DND-41 (cell line): Measurements from ENCODE around the gene CCDC142.

Experiments
- ATAC-seq: fragments of 200-7000 bp; cut with Tn5 transposase; 3 replicates; pipeline ENCODE4 v1.9.1; 2021; ENCODE audit warnings: low read depth; ENCODE audit not compliant: insufficient read depth
- DNase-seq: peaks from one replicate; pipeline ENCODE4 v3.0.0-alpha.2; 2020
- H2AFZ ChIP-seq: 2 replicates; pipeline ENCODE4 v1.6.0; 2012; ENCODE audit warnings: low read depth, low read length
- H3K27ac ChIP-seq: 2 replicates; pipeline ENCODE4 v1.5.1; 2012; ENCODE audit warnings: low read length, inconsistent platforms
- H3K27me3 ChIP-seq: fragments of 200-600 bp; sonication (generic); 2 replicates; pipeline ENCODE4 v1.6.0; 2012; ENCODE audit warnings: low read length, mild to moderate bottlenecking, inconsistent platforms; ENCODE audit not compliant: insufficient read depth, poor library complexity
- H3K36me3 ChIP-seq: 2 replicates; pipeline ENCODE4 v1.5.1; 2012; ENCODE audit warnings: low read length, inconsistent platforms; ENCODE audit not compliant: insufficient read depth
- H3K4me1 ChIP-seq: 2 replicates; pipeline ENCODE4 v1.5.1; 2012; ENCODE audit warnings: mild to moderate bottlenecking, low read length; ENCODE audit not compliant: insufficient read depth
- H3K4me2 ChIP-seq: 2 replicates; pipeline ENCODE4 v1.6.0; 2012; ENCODE audit warnings: mild to moderate bottlenecking, moderate library complexity, low read length, inconsistent platforms; ENCODE audit not compliant: insufficient read depth
- H3K4me3 ChIP-seq, 2 experiments: fragments of 200-600 bp in 1 of 2; shearing (Covaris generic) in 1 of 2; 2 replicates each; pipeline ENCODE4 v1.5.1; 2012 to 2016; ENCODE audit warnings: inconsistent platforms in 2 of 2, low read length in 2 of 2, mild to moderate bottlenecking in 2 of 2, low read depth in 1 of 2, moderate library complexity in 1 of 2
- H3K79me2 ChIP-seq: 2 replicates; pipeline ENCODE4 v1.6.0; 2012; ENCODE audit warnings: low read length, inconsistent platforms; ENCODE audit not compliant: insufficient read depth
- H3K9ac ChIP-seq: 2 replicates; pipeline ENCODE4 v1.6.0; 2012; ENCODE audit warnings: low read depth, mild to moderate bottlenecking, inconsistent platforms, low read length, moderate library complexity
- H3K9me3 ChIP-seq: 2 replicates; pipeline ENCODE4 v1.5.1; 2012; ENCODE audit warnings: low read length, moderate library complexity, mild to moderate bottlenecking, inconsistent platforms; ENCODE audit not compliant: insufficient read depth, severe bottlenecking
- H4K20me1 ChIP-seq: 2 replicates; pipeline ENCODE4 v1.6.0; 2012; ENCODE audit warnings: low read length; ENCODE audit not compliant: insufficient read depth
- EZH2 ChIP-seq: IDR thresholded peaks from 3 replicates; pipeline ENCODE4 v1.6.1; 2012; ENCODE audit warnings: borderline replicate concordance, low read depth, mild to moderate bottlenecking, moderate library complexity, low read length, inconsistent platforms; ENCODE audit not compliant: severe bottlenecking
- TF ChIP-seq, protein P1 (sequence below): IDR thresholded peaks from 2 replicates; pipeline ENCODE4 v1.5.1; 2012; ENCODE audit warnings: borderline replicate concordance, low read length, moderate library complexity, mild to moderate bottlenecking; ENCODE audit not compliant: poor library complexity, severe bottlenecking; ENCODE audit errors: extremely low read depth

Gene CCDC142

GRCh38 chr2:74514368-74515270 lies 31.8 kb upstream of the CCDC142 start, which contains the start of gene TLX2:
Gene TLX2 (plus strand): TSS chr2:74514450. CDS start chr2:74514807, 357 bp downstream.
- H3K9ac ChIP-seq = no peak within 1 kb of the TSS
- no peaks in the 10 kb centered on the region for H3K79me2 ChIP-seq
- TF ChIP-seq, protein P1, sequence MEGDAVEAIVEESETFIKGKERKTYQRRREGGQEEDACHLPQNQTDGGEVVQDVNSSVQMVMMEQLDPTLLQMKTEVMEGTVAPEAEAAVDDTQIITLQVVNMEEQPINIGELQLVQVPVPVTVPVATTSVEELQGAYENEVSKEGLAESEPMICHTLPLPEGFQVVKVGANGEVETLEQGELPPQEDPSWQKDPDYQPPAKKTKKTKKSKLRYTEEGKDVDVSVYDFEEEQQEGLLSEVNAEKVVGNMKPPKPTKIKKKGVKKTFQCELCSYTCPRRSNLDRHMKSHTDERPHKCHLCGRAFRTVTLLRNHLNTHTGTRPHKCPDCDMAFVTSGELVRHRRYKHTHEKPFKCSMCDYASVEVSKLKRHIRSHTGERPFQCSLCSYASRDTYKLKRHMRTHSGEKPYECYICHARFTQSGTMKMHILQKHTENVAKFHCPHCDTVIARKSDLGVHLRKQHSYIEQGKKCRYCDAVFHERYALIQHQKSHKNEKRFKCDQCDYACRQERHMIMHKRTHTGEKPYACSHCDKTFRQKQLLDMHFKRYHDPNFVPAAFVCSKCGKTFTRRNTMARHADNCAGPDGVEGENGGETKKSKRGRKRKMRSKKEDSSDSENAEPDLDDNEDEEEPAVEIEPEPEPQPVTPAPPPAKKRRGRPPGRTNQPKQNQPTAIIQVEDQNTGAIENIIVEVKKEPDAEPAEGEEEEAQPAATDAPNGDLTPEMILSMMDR = no peak
- no peaks in the 10 kb centered on the region for H3K36me3 ChIP-seq
- H2AFZ ChIP-seq = no peak within 1 kb of the TSS; the same call in 1 of the 2 replicates
- DNase-seq (no peak), ATAC-seq (no peak)
- no peaks in the 10 kb centered on the region for H4K20me1 ChIP-seq
- H3K27ac ChIP-seq = no peak within 1 kb of the TSS
- peaks cover 7% of the 10 kb centered on the region; the same call in 1 of the 2 replicates for H3K4me1 ChIP-seq
- H3K9me3 ChIP-seq = no peaks in the 10 kb centered on the region
- peaks cover 28% of the 10 kb centered on the region for H3K27me3 ChIP-seq
- H3K4me2 ChIP-seq = peak within 1 kb of the TSS; percentile 17; the same call in 1 of the 2 replicates
- H3K4me3 ChIP-seq = no peak within 1 kb of the TSS

- ATAC-seq (peak; percentile 76), DNase-seq (peak; percentile 68)
- Histone ChIP-seq H3K4me3 (no peak overlapping the region), H3K27ac (no peak overlapping the region), H4K20me1 (no peaks in the 10 kb centered on the region), H3K27me3 (peaks cover 23% of the 10 kb centered on the region), H3K79me2 (no peaks in the 10 kb centered on the region), H3K4me2 (peak overlapping the region; percentile 17; the same call in 1 of the 2 replicates), H3K36me3 (no peaks in the 10 kb centered on the region), H2AFZ (no peak overlapping the region; the same call in 1 of the 2 replicates), H3K9me3 (no peaks in the 10 kb centered on the region), H3K4me1 (peaks cover 8% of the 10 kb centered on the region; the same call in 1 of the 2 replicates), H3K9ac (no peak overlapping the region)
- TF ChIP-seq EZH2 = peak; percentile 75
- TF ChIP-seq, protein P1 = no peak
Measured at GRCh38 chr2:74513605-74514367, 31.0 kb upstream of the CCDC142 start.

DNA sequence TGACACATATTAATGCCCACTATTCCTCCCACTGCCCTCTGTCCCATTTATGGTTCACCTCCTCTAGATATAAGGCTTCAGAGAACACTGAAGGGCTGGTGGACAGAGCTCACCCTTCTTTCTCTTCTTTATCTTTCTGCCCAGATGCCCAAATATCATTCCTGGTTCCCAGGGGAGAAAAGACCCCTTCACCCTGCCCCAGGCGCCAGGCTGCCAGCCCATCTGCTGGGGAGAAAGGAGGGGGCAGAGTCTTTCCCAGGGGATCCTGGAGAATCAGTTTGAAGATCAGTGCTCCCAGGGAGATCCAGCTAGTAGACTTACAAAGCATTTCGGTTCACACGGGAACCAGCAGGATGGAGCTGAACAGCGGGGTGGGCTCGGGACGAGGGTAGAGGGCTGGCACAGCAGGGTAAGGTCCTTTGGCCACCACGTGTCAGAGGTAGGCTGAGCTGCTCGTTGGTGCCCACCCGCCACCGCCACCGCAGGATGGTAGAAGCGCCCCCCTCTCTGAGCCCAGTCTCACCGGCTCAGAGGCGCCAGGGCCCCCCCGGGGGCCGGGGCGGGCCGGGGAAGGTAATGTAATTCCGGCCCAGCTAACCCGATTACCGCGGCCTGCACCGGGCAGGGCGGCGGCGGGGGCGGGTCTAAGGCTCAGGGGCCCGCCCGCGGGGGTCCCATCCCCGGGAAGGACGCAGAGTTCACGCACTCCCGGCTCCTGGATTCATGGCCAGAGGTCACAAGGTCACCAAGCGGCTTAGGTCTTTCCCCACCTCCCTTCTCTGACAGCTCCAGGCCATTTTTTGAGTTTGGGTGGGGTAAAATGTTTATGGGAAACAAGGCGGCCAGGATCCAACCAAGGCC lies 30.2 kb upstream of the CCDC142 start:
- H2AFZ ChIP-seq = no peak overlapping the region
- no peak overlapping the region for H3K4me3 ChIP-seq
- no peaks in the 10 kb centered on the region for H3K79me2 ChIP-seq
- TF ChIP-seq EZH2 = no peak
- TF ChIP-seq, protein P1 = no peak
- H4K20me1 ChIP-seq = no peaks in the 10 kb centered on the region
- no peak overlapping the region for H3K4me2 ChIP-seq
- no peak overlapping the region for H3K9ac ChIP-seq
- no peak overlapping the region for H3K27ac ChIP-seq
- no peak for ATAC-seq
- no peaks in the 10 kb centered on the region for H3K36me3 ChIP-seq
- peaks cover 16% of the 10 kb centered on the region for H3K4me1 ChIP-seq
- DNase-seq = no peak
- H3K9me3 ChIP-seq = no peaks in the 10 kb centered on the region
- peaks cover 19% of the 10 kb centered on the region for H3K27me3 ChIP-seq
